CD14-positive monocyte (primary cell): ENCODE results near the gene DNAH1. TPM values are rescaled to one million over a fixed set of nuclear protein-coding genes. Genes with fewer than 3 reads are reported as not detected.

Source experiments
- DNase-seq, 3 donors: peaks; one replicate each; pipeline ENCODE4 v3.0.0-alpha.2; 2011 to 2022
- H2AFZ ChIP-seq: 2 replicates; pipeline ENCODE4 v1.6.0; 2012; ENCODE audit warnings: mild to moderate bottlenecking, low read depth, low read length, inconsistent platforms; ENCODE audit not compliant: insufficient read depth, poor library complexity, severe bottlenecking
- H3K27ac ChIP-seq, 2 donors: 1 replicate in 1 of 2; 2 replicates in 1 of 2; pipeline ENCODE4 v1.5.1; 2012 to 2013; ENCODE audit warnings: low read length in 2 of 2, control low read depth in 1 of 2, inconsistent platforms in 1 of 2, low read depth in 1 of 2, mild to moderate bottlenecking in 1 of 2
- H3K27me3 ChIP-seq, 2 donors: one replicate each; pipeline versions ENCODE4 v1.6.0 to v1.6.1; 2011 to 2013; ENCODE audit warnings: low read length in 2 of 2; ENCODE audit not compliant: control insufficient read depth in 2 of 2, insufficient read depth in 2 of 2
- H3K36me3 ChIP-seq, 2 donors: replicated peaks in 1 of 2; 1 replicate in 1 of 2; 2 replicates in 1 of 2; pipeline versions ENCODE4 v1.5.1 to v1.6.1; 2012 to 2013; ENCODE audit warnings: low read length in 2 of 2, control low read depth in 1 of 2, inconsistent platforms in 1 of 2, mild to moderate bottlenecking in 1 of 2; ENCODE audit not compliant: insufficient read depth in 2 of 2, control insufficient read depth in 1 of 2
- H3K4me1 ChIP-seq, 2 donors: 1 replicate in 1 of 2; 2 replicates in 1 of 2; pipeline versions ENCODE4 v1.5.1 to v1.6.1; 2012 to 2013; ENCODE audit warnings: low read length in 2 of 2, control low read depth in 1 of 2, inconsistent platforms in 1 of 2, mild to moderate bottlenecking in 1 of 2, moderate library complexity in 1 of 2; ENCODE audit not compliant: insufficient read depth in 2 of 2, control insufficient read depth in 1 of 2
- H3K4me2 ChIP-seq: replicated peaks from 2 replicates; pipeline ENCODE3; 2012; ENCODE audit warnings: low read length, moderate library complexity, mild to moderate bottlenecking; ENCODE audit not compliant: poor library complexity, severe bottlenecking; ENCODE audit errors: extremely low read depth
- H3K4me3 ChIP-seq, 3 experiments: fragments of 200-600 bp in 1 of 3; sonication (generic) in 1 of 3; replicated peaks in 1 of 3; 1 replicate in 2 of 3; 2 replicates in 1 of 3; pipeline ENCODE4 v1.5.1; 2011 to 2013; ENCODE audit warnings: low read length in 3 of 3, mild to moderate bottlenecking in 3 of 3, control low read depth in 2 of 3, low read depth in 2 of 3, inconsistent platforms in 1 of 3, moderate library complexity in 1 of 3
- H3K79me2 ChIP-seq: 2 replicates; pipeline ENCODE4 v1.6.0; 2012; ENCODE audit warnings: mild to moderate bottlenecking, control low read depth, inconsistent platforms, low read length, moderate library complexity; ENCODE audit not compliant: insufficient read depth
- H3K9ac ChIP-seq: 2 replicates; pipeline ENCODE4 v1.6.0; 2017; ENCODE audit warnings: low read length, mild to moderate bottlenecking; ENCODE audit not compliant: insufficient read depth, poor library complexity, severe bottlenecking
- H3K9me3 ChIP-seq, 2 donors: replicated peaks in 1 of 2; 1 replicate in 1 of 2; 2 replicates in 1 of 2; pipeline versions ENCODE4 v1.5.1 to v1.6.1; 2012 to 2013; ENCODE audit warnings: low read length in 2 of 2, control low read depth in 1 of 2; ENCODE audit not compliant: control insufficient read depth in 1 of 2, insufficient read depth in 1 of 2
- H4K20me1 ChIP-seq: 2 replicates; pipeline ENCODE4 v1.6.0; 2012; ENCODE audit warnings: mild to moderate bottlenecking, low read length, control low read depth, moderate library complexity; ENCODE audit not compliant: insufficient read depth
- H3K27ac Mint-ChIP-seq, 7 donors: one replicate each; pipeline ENCODE4 v1.8.0; 2020; ENCODE audit warnings: mild to moderate bottlenecking in 7 of 7, mixed read lengths in 7 of 7, moderate library complexity in 6 of 7, inconsistent platforms in 2 of 7
- H3K27me3 Mint-ChIP-seq, 3 donors: one replicate each; pipeline ENCODE4 v1.8.0; 2021 to 2022; ENCODE audit warnings: low read depth in 3 of 3, mild to moderate bottlenecking in 3 of 3, mixed read lengths in 3 of 3, moderate library complexity in 3 of 3, inconsistent platforms in 1 of 3
- H3K36me3 Mint-ChIP-seq, 2 donors: one replicate each; pipeline ENCODE4 v1.8.0; 2020; ENCODE audit warnings: mixed read lengths in 2 of 2, inconsistent platforms in 1 of 2, mild to moderate bottlenecking in 1 of 2
- H3K4me1 Mint-ChIP-seq: one replicate; pipeline ENCODE4 v1.8.0; 2020; ENCODE audit warnings: mild to moderate bottlenecking, mixed read lengths
- H3K4me3 Mint-ChIP-seq, 2 donors: one replicate each; pipeline ENCODE4 v1.8.0; 2020; ENCODE audit warnings: mild to moderate bottlenecking in 2 of 2, mixed read lengths in 2 of 2, moderate library complexity in 1 of 2
- H3K9me3 Mint-ChIP-seq, 7 donors: one replicate each; pipeline ENCODE4 v1.8.0; 2020 to 2022; ENCODE audit warnings: mixed read lengths in 7 of 7, mild to moderate bottlenecking in 6 of 7, moderate library complexity in 6 of 7, inconsistent platforms in 2 of 7
- CTCF ChIP-seq: fragments of 200-600 bp; IDR thresholded peaks from one replicate; pipeline ENCODE4 v1.8.0; 2022; ENCODE audit warnings: antibody characterized with exemption, mild to moderate bottlenecking
- WGBS: methylation state at CpG from one replicate; pipeline ENCODE4 v1.1.5; 2013; ENCODE audit warnings: missing lambda C conversion rate; ENCODE audit not compliant: insufficient coverage; 5-methylcytosine and 5-hydroxymethylcytosine counted together
- intact Hi-C, 2 donors: fragments of 100-400 bp; cut with micrococcal nuclease; formaldehyde crosslinking; loops; one replicate each; pipeline versions ENCODE4 v1.15.0 to v1.15.1; 2023
- polyA plus RNA-seq, 3 donors: library from polyadenylated mRNA; depleted of rRNA in 1 of 3; unstranded in 2 of 3; stranded (reverse) in 1 of 3; fragments of 300-500 nt in 2 of 3; fragments of >200 nt in 1 of 3; fragmentation: Illumina TruSeq in 2 of 3; gene quantifications; 1 replicate in 2 of 3; 2 replicates in 1 of 3; pipeline ENCODE4 v1.2.3, GENCODE V29; 2012 to 2021

Gene DNAH1
- polyA plus RNA-seq, 3 donors = 0.15 to 47.0 (median 0.25) TPM

DNA sequence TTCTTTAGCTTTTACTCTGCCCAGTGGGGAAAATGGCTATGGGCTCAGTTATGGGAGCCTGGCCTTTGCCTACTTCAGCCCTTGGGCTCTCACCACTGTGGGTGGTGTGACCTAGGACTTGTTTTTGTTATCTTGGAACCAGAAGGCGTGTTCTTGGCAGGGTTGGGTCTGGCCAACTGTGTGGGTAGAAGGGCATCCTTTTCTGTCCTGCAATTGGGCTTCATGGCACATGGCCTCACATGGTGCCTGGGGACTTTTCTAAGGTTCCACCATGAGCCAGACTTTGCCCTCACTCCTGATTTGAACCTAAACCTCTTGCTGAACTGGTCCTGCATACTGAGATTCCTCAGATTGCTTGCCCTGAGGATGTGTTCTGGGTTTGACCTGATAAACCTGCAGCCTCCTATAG is 26.8 kb upstream of the DNAH1 start:
- Histone ChIP-seq H3K9me3 (no peaks in the 10 kb centered on the region), H3K27me3 (no peaks in the 10 kb centered on the region), H3K9ac (no peak overlapping the region), H3K79me2 (peaks cover 50% of the 10 kb centered on the region), H3K4me3 (no peak overlapping the region), H2AFZ (no peak overlapping the region), H3K36me3 (peaks cover 37 to 40% of the 10 kb centered on the region in 2 donors), H3K27ac (no peak overlapping the region), H3K4me1 (peaks cover 12 to 21% of the 10 kb centered on the region in 2 donors), H3K4me2 (no peak overlapping the region), H4K20me1 (peaks cover 7% of the 10 kb centered on the region)
- WGBS = 100% methylated on average over 1 of the region's 1 CpG
- Mint-ChIP-seq H3K27me3 (no peaks in the 10 kb centered on the region), H3K4me3 (no peak overlapping the region), H3K4me1 (peaks cover 17% of the 10 kb centered on the region), H3K9me3 (no peaks in the 10 kb centered on the region), H3K27ac (peak overlapping the region in 1 of 7 donors; percentile 30), H3K36me3 (peaks cover 37 to 45% of the 10 kb centered on the region in 2 donors)
- intact Hi-C loops = loop anchor here in 1 of 2 donors (10.0 kb wide), 1 partner anchor 115 kb away; no protein-coding TSS in a partner anchor
- TF ChIP-seq CTCF = no peak
- no peak for DNase-seq

DNA sequence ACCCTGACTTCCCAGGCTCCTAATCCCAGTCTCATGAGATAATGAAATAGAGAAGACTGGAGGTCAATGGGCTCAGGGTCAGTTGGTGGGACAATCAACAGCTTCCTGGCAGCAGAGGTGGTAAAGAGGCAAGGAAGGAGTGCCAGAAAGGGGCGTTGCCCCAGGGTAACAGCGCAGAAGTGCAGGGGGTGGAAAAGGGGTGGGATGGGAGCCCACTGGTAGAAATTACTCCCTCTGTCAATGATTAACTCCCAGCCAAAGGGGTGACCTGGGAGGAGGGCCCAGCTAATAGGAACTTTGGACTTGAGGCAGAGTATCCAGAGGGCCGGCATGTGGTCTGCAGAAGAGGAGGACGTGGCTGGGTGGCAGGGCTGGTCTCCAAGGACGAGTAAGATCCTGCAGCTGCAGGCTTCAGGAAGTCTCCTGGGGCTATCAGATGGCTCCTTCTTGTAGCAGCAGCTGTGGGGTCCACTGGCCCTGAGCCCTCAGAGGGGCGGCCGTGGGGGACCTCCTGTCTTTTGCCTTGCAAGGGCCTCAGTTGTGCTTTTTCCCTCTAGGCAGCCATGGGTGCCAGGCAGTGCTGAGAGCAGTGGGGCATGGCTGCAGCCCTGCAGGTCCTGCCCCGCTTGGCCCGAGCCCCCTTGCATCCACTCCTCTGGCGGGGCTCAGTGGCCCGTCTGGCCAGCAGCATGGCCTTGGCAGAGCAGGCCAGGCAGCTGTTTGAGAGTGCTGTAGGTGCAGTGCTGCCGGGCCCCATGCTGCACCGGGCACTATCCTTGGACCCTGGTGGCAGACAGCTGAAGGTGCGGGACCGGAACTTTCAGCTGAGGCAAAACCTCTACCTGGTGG is 26.1 kb upstream of the DNAH1 start:
- Histone ChIP-seq H3K27me3 (no peaks in the 10 kb centered on the region), H3K27ac (no peak overlapping the region), H2AFZ (no peak overlapping the region), H3K4me2 (no peak overlapping the region), H3K4me1 (peaks cover 12 to 21% of the 10 kb centered on the region in 2 donors), H3K4me3 (no peak overlapping the region), H3K36me3 (peaks cover 37 to 47% of the 10 kb centered on the region in 2 donors), H4K20me1 (peaks cover 9% of the 10 kb centered on the region), H3K9me3 (no peaks in the 10 kb centered on the region), H3K79me2 (peaks cover 50% of the 10 kb centered on the region), H3K9ac (no peak overlapping the region)
- Mint-ChIP-seq H3K36me3 (peaks cover 42 to 47% of the 10 kb centered on the region in 2 donors), H3K27ac (peak overlapping the region in 2 of 7 donors; percentile 5 to 15), H3K9me3 (no peaks in the 10 kb centered on the region), H3K4me1 (peaks cover 17% of the 10 kb centered on the region), H3K27me3 (no peaks in the 10 kb centered on the region), H3K4me3 (no peak overlapping the region)
- intact Hi-C loops = loop anchor here (2.0 to 10.0 kb wide), 3 partner anchors 47 to 115 kb away; no protein-coding TSS in a partner anchor
- 92% methylated on average over 13 of the region's 15 CpGs for WGBS
- TF ChIP-seq CTCF = no peak
- no peak for DNase-seq
